Mesothelial cell of epicardium (in vitro differentiated cells): Measurements from ENCODE around the gene CRYBA4. TPM values are rescaled to one million over a fixed set of nuclear protein-coding genes. Genes with fewer than 3 reads are reported as not detected.

Experiments used
- DNase-seq, 2 experiments: peaks; one replicate each; pipeline ENCODE4 v3.0.0; 2021; ENCODE audit warnings: low spot score in 2 of 2; ENCODE audit not compliant: unreplicated experiment in 2 of 2
- H3K27ac Mint-ChIP-seq: 2 replicates; pipeline ENCODE4 v1.8.0; 2021; ENCODE audit warnings: mixed read lengths
- H3K27me3 Mint-ChIP-seq: 2 replicates; pipeline ENCODE4 v1.8.0; 2021; ENCODE audit warnings: low read depth, mixed read lengths
- H3K36me3 Mint-ChIP-seq: 2 replicates; pipeline ENCODE4 v1.8.0; 2021; ENCODE audit warnings: mixed read lengths
- H3K4me1 Mint-ChIP-seq: 2 replicates; pipeline ENCODE4 v1.8.0; 2021; ENCODE audit warnings: mixed read lengths
- H3K4me3 Mint-ChIP-seq: 2 replicates; pipeline ENCODE4 v1.8.0; 2021; ENCODE audit warnings: mild to moderate bottlenecking, moderate library complexity, mixed read lengths
- H3K9me3 Mint-ChIP-seq: 2 replicates; pipeline ENCODE4 v1.8.0; 2021; ENCODE audit warnings: mixed read lengths
- CTCF ChIP-seq: fragments of 200-600 bp; sonication (generic); IDR thresholded peaks from one replicate; pipeline ENCODE4 v1.5.0; 2021; ENCODE audit warnings: antibody characterized with exemption; ENCODE audit not compliant: unreplicated experiment
- total RNA-seq: library from RNA; stranded (reverse); gene quantifications from 3 replicates; pipeline ENCODE4 v1.2.1, GENCODE V29; 2021

The CRYBA4 gene
- total RNA-seq, 1 donor from 2014 or later = not detected

- Mint-ChIP-seq H3K4me1 (peaks cover 32% of the 10 kb centered on the region), H3K27ac (peak overlapping the region; percentile 96), H3K36me3 (no peaks in the 10 kb centered on the region), H3K4me3 (peak overlapping the region; percentile 89), H3K27me3 (no peaks in the 10 kb centered on the region), H3K9me3 (no peaks in the 10 kb centered on the region)
- TF ChIP-seq CTCF = peak; percentile 40
- DNase-seq = peak; percentile 81 to 86
Measured at GRCh38 chr22:26672590-26673468, 51.1 kb downstream of the CRYBA4 start.

- DNase-seq = no peak
- peak overlapping the region; percentile 96 for H3K27ac Mint-ChIP-seq
- H3K9me3 Mint-ChIP-seq = no peaks in the 10 kb centered on the region
- H3K4me3 Mint-ChIP-seq = peak overlapping the region; percentile 89
- peaks cover 32% of the 10 kb centered on the region for H3K4me1 Mint-ChIP-seq
- no peaks in the 10 kb centered on the region for H3K27me3 Mint-ChIP-seq
- H3K36me3 Mint-ChIP-seq = no peaks in the 10 kb centered on the region
- TF ChIP-seq CTCF = no peak
Measured at GRCh38 chr22:26673486-26673885, 51.7 kb downstream of the CRYBA4 start.

- no peaks in the 10 kb centered on the region for H3K27me3 Mint-ChIP-seq
- DNase-seq = no peak
- peak overlapping the region; percentile 96 for H3K27ac Mint-ChIP-seq
- H3K4me1 Mint-ChIP-seq = peaks cover 39% of the 10 kb centered on the region
- TF ChIP-seq CTCF = no peak
- peak overlapping the region; percentile 89 for H3K4me3 Mint-ChIP-seq
- no peaks in the 10 kb centered on the region for H3K9me3 Mint-ChIP-seq
- no peaks in the 10 kb centered on the region for H3K36me3 Mint-ChIP-seq
Measured at GRCh38 chr22:26674211-26675190, 52.7 kb downstream of the CRYBA4 start.

- no peak for TF ChIP-seq CTCF
- Mint-ChIP-seq H3K4me3 (no peak overlapping the region), H3K27me3 (no peaks in the 10 kb centered on the region), H3K4me1 (peaks cover 43% of the 10 kb centered on the region), H3K36me3 (peaks cover 1% of the 10 kb centered on the region), H3K27ac (no peak overlapping the region), H3K9me3 (no peaks in the 10 kb centered on the region)
- no peak for DNase-seq
Measured at GRCh38 chr22:26675687-26676268, 54.0 kb downstream of the CRYBA4 start.

GRCh38 chr22:26677217-26677616 lies 55.5 kb downstream of the CRYBA4 start:
- Mint-ChIP-seq H3K27ac (no peak overlapping the region), H3K4me1 (peaks cover 44% of the 10 kb centered on the region), H3K9me3 (no peaks in the 10 kb centered on the region), H3K27me3 (no peaks in the 10 kb centered on the region), H3K36me3 (peaks cover 8% of the 10 kb centered on the region), H3K4me3 (no peak overlapping the region)
- DNase-seq = no peak
- TF ChIP-seq CTCF = no peak
